Epithelial cell of proximal tubule (primary cell): Measurements from ENCODE around the gene ELN. TPM values are rescaled to one million over a fixed set of nuclear protein-coding genes. Genes with fewer than 3 reads are reported as not detected.

Experiments used
- DNase-seq: peaks from one replicate; pipeline ENCODE4 v3.0.0-alpha.2; 2011; ENCODE audit warnings: low read depth
- H3K4me3 ChIP-seq: 2 replicates; pipeline ENCODE4 v1.5.1; 2011; ENCODE audit warnings: low read depth, mild to moderate bottlenecking, low read length
- total RNA-seq: library from RNA; depleted of rRNA; stranded (reverse); fragments of >200 nt; gene quantifications from 2 replicates; pipeline ENCODE4 v1.2.3, GENCODE V29; 2015
- TF ChIP-seq, protein P1 (sequence below): conservative IDR thresholded peaks from 2 replicates; pipeline ENCODE4 v1.5.1; 2012; ENCODE audit warnings: low read depth, mild to moderate bottlenecking, low read length

Gene ELN
- total RNA-seq, 1 donor from 2014 or later, result 0.12 TPM

DNA sequence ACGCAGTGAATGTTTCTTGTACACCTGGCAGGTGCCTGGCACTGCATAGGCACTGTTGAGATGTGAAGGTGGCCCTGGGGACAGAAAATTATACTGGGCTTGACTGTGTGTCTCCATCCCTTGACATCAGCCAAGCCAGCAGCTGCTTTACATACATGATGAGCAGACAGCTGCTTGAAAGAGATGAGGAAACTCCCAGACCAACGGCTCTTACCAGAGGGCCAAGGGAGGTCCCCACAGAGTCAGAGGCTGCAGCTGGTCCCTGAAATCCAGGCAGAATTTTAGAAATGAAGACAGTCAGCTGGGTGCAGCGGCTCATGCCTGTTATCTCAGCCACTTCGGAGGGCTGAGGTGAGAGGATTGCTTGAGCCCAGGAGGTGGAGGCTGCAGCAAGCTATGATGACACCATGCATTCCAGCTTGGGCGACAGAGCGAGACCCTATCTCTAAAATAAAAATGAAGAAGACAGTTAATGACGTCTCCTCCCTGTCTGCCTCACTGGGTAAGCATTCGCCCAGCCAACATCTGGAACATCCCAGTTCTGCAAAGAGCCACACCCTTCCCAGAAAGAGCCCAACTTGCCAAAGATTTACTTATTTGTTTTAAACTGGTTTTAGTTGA, 73.2 kb downstream of the ELN start:
- no peak for DNase-seq
- no peak overlapping the region for H3K4me3 ChIP-seq
- TF ChIP-seq, protein P1, sequence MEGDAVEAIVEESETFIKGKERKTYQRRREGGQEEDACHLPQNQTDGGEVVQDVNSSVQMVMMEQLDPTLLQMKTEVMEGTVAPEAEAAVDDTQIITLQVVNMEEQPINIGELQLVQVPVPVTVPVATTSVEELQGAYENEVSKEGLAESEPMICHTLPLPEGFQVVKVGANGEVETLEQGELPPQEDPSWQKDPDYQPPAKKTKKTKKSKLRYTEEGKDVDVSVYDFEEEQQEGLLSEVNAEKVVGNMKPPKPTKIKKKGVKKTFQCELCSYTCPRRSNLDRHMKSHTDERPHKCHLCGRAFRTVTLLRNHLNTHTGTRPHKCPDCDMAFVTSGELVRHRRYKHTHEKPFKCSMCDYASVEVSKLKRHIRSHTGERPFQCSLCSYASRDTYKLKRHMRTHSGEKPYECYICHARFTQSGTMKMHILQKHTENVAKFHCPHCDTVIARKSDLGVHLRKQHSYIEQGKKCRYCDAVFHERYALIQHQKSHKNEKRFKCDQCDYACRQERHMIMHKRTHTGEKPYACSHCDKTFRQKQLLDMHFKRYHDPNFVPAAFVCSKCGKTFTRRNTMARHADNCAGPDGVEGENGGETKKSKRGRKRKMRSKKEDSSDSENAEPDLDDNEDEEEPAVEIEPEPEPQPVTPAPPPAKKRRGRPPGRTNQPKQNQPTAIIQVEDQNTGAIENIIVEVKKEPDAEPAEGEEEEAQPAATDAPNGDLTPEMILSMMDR, result no peak

- DNase-seq, result no peak
- TF ChIP-seq, protein P1, result no peak
- no peak overlapping the region for H3K4me3 ChIP-seq
These were observed 75.3 kb downstream of the ELN start for GRCh38 chr7:74103219-74103772.

- TF ChIP-seq, protein P1, result no peak
- no peak for DNase-seq
These were observed 76.7 kb downstream of the ELN start for GRCh38 chr7:74104702-74105101.

GRCh38 chr7:74105992-74106391, 78.0 kb downstream of the ELN start:
- DNase-seq, result no peak

More at GRCh38 chr7:74104702-74105101, 76.7 kb downstream of the ELN start:
- H3K4me3 ChIP-seq, result no peak overlapping the region

GRCh38 chr7:74106846-74107245, 78.9 kb downstream of the ELN start:
- H3K4me3 ChIP-seq, result no peak overlapping the region
- TF ChIP-seq, protein P1, result no peak
- no peak for DNase-seq

More at GRCh38 chr7:74105992-74106391, 78.0 kb downstream of the ELN start:
- no peak overlapping the region for H3K4me3 ChIP-seq
- TF ChIP-seq, protein P1, result no peak

DNA sequence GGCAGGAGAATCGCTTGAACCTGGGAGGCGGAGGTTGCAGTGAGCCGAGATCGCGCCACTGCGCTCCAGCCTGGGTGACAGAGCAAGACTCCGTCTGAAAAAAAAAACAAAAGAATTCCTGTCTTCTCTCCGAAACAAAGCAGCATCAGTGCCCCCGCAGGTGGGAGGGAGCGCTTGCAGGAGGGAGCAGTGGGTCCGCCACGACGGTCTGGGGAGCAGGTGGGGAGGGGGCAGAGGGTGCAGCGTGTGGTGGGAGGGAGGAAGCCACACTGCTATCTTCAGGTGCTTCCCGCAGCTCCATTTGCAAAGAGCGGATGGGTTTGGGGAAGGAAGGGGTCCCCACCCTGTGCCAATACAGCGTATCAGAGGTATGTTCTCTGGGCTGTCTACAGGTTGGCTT, 87.4 kb downstream of the ELN start:
- H3K4me3 ChIP-seq, result no peak overlapping the region
- TF ChIP-seq, protein P1, result no peak

DNA sequence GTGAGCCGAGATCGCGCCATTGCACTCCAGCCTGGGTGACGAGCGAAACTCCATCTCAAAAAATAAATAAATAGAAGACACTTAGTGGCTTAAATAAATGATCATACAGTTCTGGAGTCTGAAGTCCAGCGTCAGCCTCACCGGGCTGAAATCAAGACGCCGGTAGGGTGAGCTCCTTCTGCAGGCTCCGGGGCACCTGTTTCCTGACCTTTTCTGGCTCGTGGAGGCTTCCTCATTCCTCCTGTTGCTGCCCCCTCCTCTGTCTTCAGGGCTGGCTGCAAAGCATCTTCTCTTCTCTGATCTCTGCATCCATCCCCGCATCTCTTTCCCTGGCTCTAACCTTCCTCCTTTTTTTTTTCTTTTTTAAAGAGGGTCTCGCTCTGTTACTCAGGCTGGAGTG, 88.4 kb downstream of the ELN start:
- TF ChIP-seq, protein P1, result no peak
- no peak overlapping the region for H3K4me3 ChIP-seq
- DNase-seq, result no peak

More for the DNA sequence above, 87.4 kb downstream of the ELN start:
- DNase-seq, result no peak
